Choroid plexus epithelial cell (primary cell): Measurements from ENCODE around the gene VANGL1.
A peak's percentile ranks its signal among the peaks of the same experiment; 100 is the strongest.

Source experiments
- DNase-seq: peaks from one replicate; pipeline ENCODE4 v3.0.0-alpha.2; 2010; ENCODE audit warnings: low read depth
- H3K4me3 ChIP-seq: 2 replicates; pipeline ENCODE4 v1.5.1; 2011; ENCODE audit warnings: low read depth, mild to moderate bottlenecking, control low read depth, low read length, moderate library complexity
- CTCF ChIP-seq: conservative IDR thresholded peaks from 2 replicates; pipeline ENCODE4 v1.5.1; 2011; ENCODE audit warnings: low read depth, mild to moderate bottlenecking, control low read depth, inconsistent platforms, low read length, moderate library complexity

Gene VANGL1

GRCh38 chr1:115706587-115707425 lies 65.0 kb downstream of the VANGL1 start:
- peak; percentile 83 for TF ChIP-seq CTCF
- no peak overlapping the region for H3K4me3 ChIP-seq
- peak; percentile 86 for DNase-seq

- DNase-seq, result no peak
- H3K4me3 ChIP-seq, result no peak overlapping the region
- TF ChIP-seq CTCF, result no peak
Measured at GRCh38 chr1:115710859-115711624, 69.3 kb downstream of the VANGL1 start.

GRCh38 chr1:115712911-115713609 lies 71.3 kb downstream of the VANGL1 start:
- H3K4me3 ChIP-seq, result no peak overlapping the region
- no peak for TF ChIP-seq CTCF
- no peak for DNase-seq

- no peak overlapping the region for H3K4me3 ChIP-seq
- TF ChIP-seq CTCF, result no peak
- no peak for DNase-seq
Measured at GRCh38 chr1:115713906-115714305, 72.1 kb downstream of the VANGL1 start.

- TF ChIP-seq CTCF, result no peak
- no peak overlapping the region for H3K4me3 ChIP-seq
- no peak for DNase-seq
Measured at GRCh38 chr1:115714572-115715141, 72.9 kb downstream of the VANGL1 start.

GRCh38 chr1:115717541-115717940 lies 75.8 kb downstream of the VANGL1 start:
- DNase-seq, result peak; percentile 77
- TF ChIP-seq CTCF, result peak; percentile 86
- no peak overlapping the region for H3K4me3 ChIP-seq
